IMR-90 (cell line): Measurements from ENCODE around the gene ELMO1. TPM values are rescaled to one million over a fixed set of nuclear protein-coding genes. Genes with fewer than 3 reads are reported as not detected.

Source experiments
- ATAC-seq: fragments of 200-7000 bp; cut with Tn5 transposase; 2 replicates; pipeline ENCODE4 v1.9.1; 2020; ENCODE audit warnings: low read depth, mild to moderate bottlenecking, moderate library complexity
- BruUV-seq: library from RNA; stranded (reverse); fragments of 400-500 nt; replicated peaks from 2 replicates; lab custom pipeline; 2021; lab: Mats Ljungman, UMichigan
- CTCF ChIA-PET: fragments of 300-600 bp; formaldehyde crosslinking; extraction: SDS; loops from one replicate; lab custom pipeline; 2021; ENCODE audit warnings: antibody characterized with exemption; lab: Yijun Ruan, JAX
- POLR2A ChIA-PET: fragments of 300-600 bp; sonication (Branson Sonifier 250); formaldehyde crosslinking; loops from one replicate; lab custom pipeline; 2022; ENCODE audit warnings: antibody characterized with exemption; ENCODE audit not compliant: unreplicated experiment; lab: Charles Lee
- DNase-seq: peaks from one replicate; pipeline ENCODE4 v3.0.0; 2013
- H2AFZ ChIP-seq: replicated peaks from 2 replicates; pipeline ENCODE3; 2013; ENCODE audit warnings: low read length, mild to moderate bottlenecking; ENCODE audit not compliant: poor library complexity
- H2AK5ac ChIP-seq: 2 replicates; pipeline ENCODE4 v1.6.1; 2013; ENCODE audit warnings: low read depth, low read length, inconsistent platforms
- H2AK9ac ChIP-seq: replicated peaks from 2 replicates; pipeline ENCODE3; 2013; ENCODE audit warnings: mild to moderate bottlenecking, low read depth, low read length, moderate library complexity; ENCODE audit not compliant: poor library complexity
- H2BK120ac ChIP-seq: 2 replicates; pipeline ENCODE4 v1.6.1; 2013; ENCODE audit warnings: low read depth, low read length, inconsistent platforms
- H2BK15ac ChIP-seq: 3 replicates; pipeline ENCODE4 v1.6.1; 2013; ENCODE audit warnings: low read depth, low read length, inconsistent platforms
- H2BK20ac ChIP-seq: 2 replicates; pipeline ENCODE4 v1.6.1; 2013; ENCODE audit warnings: low read depth, mild to moderate bottlenecking, inconsistent platforms, low read length, moderate library complexity
- H2BK5ac ChIP-seq: 2 replicates; pipeline ENCODE4 v1.6.1; 2013; ENCODE audit warnings: mild to moderate bottlenecking, low read depth, low read length, inconsistent platforms; ENCODE audit not compliant: poor library complexity, severe bottlenecking
- H3K14ac ChIP-seq: replicated peaks from 2 replicates; pipeline ENCODE4 v1.6.1; 2013; ENCODE audit warnings: low read depth, low read length, inconsistent platforms
- H3K18ac ChIP-seq: 2 replicates; pipeline ENCODE4 v1.6.1; 2013; ENCODE audit warnings: low read depth, low read length, control low read depth
- H3K23ac ChIP-seq: 2 replicates; pipeline ENCODE4 v1.6.1; 2013; ENCODE audit warnings: low read depth, low read length, inconsistent platforms
- H3K27ac ChIP-seq: 2 replicates; pipeline ENCODE4 v1.5.1; 2013; ENCODE audit warnings: mild to moderate bottlenecking, control low read depth, low read length; ENCODE audit not compliant: insufficient read depth
- H3K27me3 ChIP-seq: 2 replicates; pipeline ENCODE4 v1.6.1; 2013; ENCODE audit warnings: low read length; ENCODE audit not compliant: control insufficient read depth, insufficient read depth
- H3K36me3 ChIP-seq: 2 replicates; pipeline ENCODE4 v1.6.1; 2013; ENCODE audit warnings: low read length, mixed read lengths; ENCODE audit not compliant: control insufficient read depth, insufficient read depth
- H3K4ac ChIP-seq: 2 replicates; pipeline ENCODE4 v1.6.1; 2013; ENCODE audit warnings: low read depth, low read length, inconsistent platforms
- H3K4me1 ChIP-seq: 2 replicates; pipeline ENCODE4 v1.6.1; 2013; ENCODE audit warnings: low read length, mixed read lengths; ENCODE audit not compliant: control insufficient read depth, insufficient read depth
- H3K4me2 ChIP-seq: 2 replicates; pipeline ENCODE4 v1.6.1; 2013; ENCODE audit warnings: low read depth, mild to moderate bottlenecking, control low read depth, low read length, moderate library complexity
- H3K4me3 ChIP-seq: 2 replicates; pipeline ENCODE4 v1.5.1; 2013; ENCODE audit warnings: low read depth, mild to moderate bottlenecking, control low read depth, low read length, moderate library complexity; ENCODE audit not compliant: insufficient read depth
- H3K56ac ChIP-seq: 2 replicates; pipeline ENCODE4 v1.6.1; 2013; ENCODE audit warnings: low read length, inconsistent platforms; ENCODE audit not compliant: insufficient read depth; ENCODE audit errors: extremely low read depth
- H3K79me1 ChIP-seq, 2 experiments: 2 replicates each; pipeline ENCODE4 v1.6.1; 2013; ENCODE audit warnings: low read length in 2 of 2, inconsistent platforms in 1 of 2, low read depth in 1 of 2
- H3K9ac ChIP-seq: 2 replicates; pipeline ENCODE4 v1.6.1; 2013; ENCODE audit warnings: low read depth, low read length, control low read depth
- H3K9me1 ChIP-seq: 2 replicates; pipeline ENCODE4 v1.6.1; 2013; ENCODE audit warnings: low read length, inconsistent platforms; ENCODE audit not compliant: insufficient read depth
- H3K9me3 ChIP-seq: 2 replicates; pipeline ENCODE4 v1.6.1; 2013; ENCODE audit warnings: low read length; ENCODE audit not compliant: control insufficient read depth, insufficient read depth
- H4K20me1 ChIP-seq: 2 replicates; pipeline ENCODE4 v1.6.1; 2013; ENCODE audit warnings: low read length, inconsistent platforms; ENCODE audit not compliant: insufficient read depth
- H4K5ac ChIP-seq: 2 replicates; pipeline ENCODE4 v1.6.1; 2013; ENCODE audit warnings: mild to moderate bottlenecking, low read depth, low read length, control low read depth
- H4K8ac ChIP-seq, 2 experiments: 2 replicates each; pipeline ENCODE4 v1.6.1; 2013; ENCODE audit warnings: low read depth in 2 of 2, low read length in 2 of 2, control low read depth in 1 of 2, inconsistent platforms in 1 of 2
- H4K91ac ChIP-seq: 2 replicates; pipeline ENCODE4 v1.6.1; 2013; ENCODE audit warnings: low read depth, low read length, inconsistent platforms; ENCODE audit not compliant: insufficient read depth
- BHLHE40 ChIP-seq: fragments of 150-350 bp; IDR thresholded peaks from 2 replicates; pipeline ENCODE4 v1.6.1; 2016; ENCODE audit warnings: mild to moderate bottlenecking, low read depth, low read length
- CEBPB ChIP-seq: IDR thresholded peaks from 2 replicates; pipeline ENCODE4 v1.6.1; 2012; ENCODE audit warnings: low read depth, low read length, improper control_type of control experiment
- CHD1 ChIP-seq: IDR thresholded peaks from 2 replicates; pipeline ENCODE4 v1.6.1; 2012; ENCODE audit warnings: low read depth, low read length, improper control_type of control experiment
- FOS ChIP-seq: fragments of 150-350 bp; IDR thresholded peaks from 2 replicates; pipeline ENCODE4 v1.6.1; 2016; ENCODE audit warnings: low read depth, low read length
- MAFK ChIP-seq: IDR thresholded peaks from 2 replicates; pipeline ENCODE4 v1.6.1; 2012; ENCODE audit warnings: low read depth, low read length, improper control_type of control experiment
- MAZ ChIP-seq: IDR thresholded peaks from 2 replicates; pipeline ENCODE4 v1.6.1; 2012; ENCODE audit warnings: low read depth, mild to moderate bottlenecking, low read length, improper control_type of control experiment, moderate library complexity, borderline replicate concordance
- MXI1 ChIP-seq: IDR thresholded peaks from 2 replicates; pipeline ENCODE4 v1.6.1; 2012; ENCODE audit warnings: low read depth, mild to moderate bottlenecking, low read length, moderate library complexity, borderline replicate concordance
- NFE2L2 ChIP-seq: fragments of 150-350 bp; IDR thresholded peaks from 2 replicates; pipeline ENCODE4 v1.6.1; 2016; ENCODE audit warnings: low read depth, mild to moderate bottlenecking, low read length
- POLR2A ChIP-seq: IDR thresholded peaks from 2 replicates; pipeline ENCODE4 v1.6.1; 2012; ENCODE audit warnings: mild to moderate bottlenecking, low read depth, low read length
- RAD21 ChIP-seq: IDR thresholded peaks from 2 replicates; pipeline ENCODE4 v1.6.1; 2012; ENCODE audit warnings: low read length, improper control_type of control experiment
- RCOR1 ChIP-seq: IDR thresholded peaks from 2 replicates; pipeline ENCODE4 v1.6.1; 2012; ENCODE audit warnings: mild to moderate bottlenecking, low read length, improper control_type of control experiment; ENCODE audit not compliant: insufficient replicate concordance
- RFX5 ChIP-seq: IDR thresholded peaks from 2 replicates; pipeline ENCODE4 v1.8.0; 2012; ENCODE audit warnings: low read depth, mild to moderate bottlenecking, low read length, moderate library complexity
- SMC3 ChIP-seq: fragments of 150-350 bp; IDR thresholded peaks from 2 replicates; pipeline ENCODE4 v1.6.1; 2016; ENCODE audit warnings: low read depth, mild to moderate bottlenecking, antibody characterized with exemption, low read length, moderate library complexity
- WGBS, 2 experiments: methylation state at CpG; one replicate each; pipeline versions ENCODE4 v1.1.5 to v1.1.7; 2013; ENCODE audit warnings: missing lambda C conversion rate in 2 of 2; ENCODE audit not compliant: insufficient read length in 1 of 2; ENCODE audit errors: extremely low coverage in 2 of 2; 5-methylcytosine and 5-hydroxymethylcytosine counted together
- dilution Hi-C: fragments of 300-500 bp; cut with HindIII; formaldehyde crosslinking; loops from one replicate; pipeline ENCODE4 v1.14.3; 2018; ENCODE audit warnings: low sequenced_read_pairs; ENCODE audit not compliant: unreplicated experiment
- in situ Hi-C: fragments of 300-500 bp; cut with MboI; formaldehyde crosslinking; loops from 3 replicates; pipeline ENCODE4 v1.14.3; 2019; ENCODE audit warnings: low sequenced_read_pairs, inconsistent platforms, mixed read lengths
- intact Hi-C: fragments of 100-400 bp; cut with micrococcal nuclease; formaldehyde crosslinking; loops from 2 replicates; pipeline ENCODE4 v1.10.0; 2022
- polyA plus RNA-seq, 3 experiments: library from polyadenylated mRNA; depleted of rRNA; stranded (reverse); fragments of >200 nt; gene quantifications; 2 replicates each; pipeline ENCODE4 v1.2.3, GENCODE V29; 2012; ENCODE audit warnings: low replicate concordance in 1 of 3
- total RNA-seq: library from RNA; depleted of rRNA; stranded (reverse); fragments of >200 nt; gene quantifications from 2 replicates; pipeline ENCODE4 v1.2.3, GENCODE V29; 2012
- TF ChIP-seq, protein P1 (sequence below): fragments of 150-350 bp; IDR thresholded peaks from 2 replicates; pipeline ENCODE4 v1.6.1; 2017; ENCODE audit warnings: mild to moderate bottlenecking, antibody characterized with exemption, low read length, low read depth
- TF ChIP-seq, protein P2 (sequence below): conservative IDR thresholded peaks from 2 replicates; pipeline ENCODE4 v1.5.1; 2012; ENCODE audit warnings: mild to moderate bottlenecking, low read depth, low read length, improper control_type of control experiment
- TF ChIP-seq, protein P3 (sequence below): fragments of 150-350 bp; IDR thresholded peaks from 2 replicates; pipeline ENCODE4 v1.6.1; 2016; ENCODE audit warnings: low read depth, mild to moderate bottlenecking, low read length, moderate library complexity, borderline replicate concordance

The ELMO1 gene
- total and polyA plus RNA-seq, 2 of the 4 experiments (the other 2 are of a cell fraction): 0.03 TPM; not detected in 1

- in situ Hi-C loops: no loop called here
- no CpG with 5 or more reads among the region's 1 CpG for WGBS, 2 experiments
- Histone ChIP-seq H3K9ac (no peak overlapping the region), H3K4me1 (no peaks in the 10 kb centered on the region), H4K20me1 (no peaks in the 10 kb centered on the region), H3K79me1 (no peaks in the 10 kb centered on the region), H2AK9ac (no peak overlapping the region), H3K4me3 (no peak overlapping the region), H4K5ac (no peak overlapping the region), H3K23ac (no peak overlapping the region), H3K36me3 (no peaks in the 10 kb centered on the region), H4K91ac (no peak overlapping the region), H3K14ac (no peak overlapping the region), H3K27me3 (no peaks in the 10 kb centered on the region), H2AFZ (no peak overlapping the region), H3K18ac (no peak overlapping the region), H2AK5ac (no peak overlapping the region), H3K27ac (no peak overlapping the region), H3K56ac (no peak overlapping the region), H2BK5ac (no peak overlapping the region), H3K9me1 (no peaks in the 10 kb centered on the region), H2BK15ac (no peak overlapping the region), H3K4me2 (no peak overlapping the region), H2BK20ac (no peak overlapping the region), H3K9me3 (peaks cover 12% of the 10 kb centered on the region), H4K8ac (no peak overlapping the region), H2BK120ac (no peak overlapping the region), H3K4ac (no peak overlapping the region)
- TF ChIP-seq NFE2L2: no peak
- TF ChIP-seq MAFK: no peak
- no peak for TF ChIP-seq CHD1
- TF ChIP-seq, protein P1, sequence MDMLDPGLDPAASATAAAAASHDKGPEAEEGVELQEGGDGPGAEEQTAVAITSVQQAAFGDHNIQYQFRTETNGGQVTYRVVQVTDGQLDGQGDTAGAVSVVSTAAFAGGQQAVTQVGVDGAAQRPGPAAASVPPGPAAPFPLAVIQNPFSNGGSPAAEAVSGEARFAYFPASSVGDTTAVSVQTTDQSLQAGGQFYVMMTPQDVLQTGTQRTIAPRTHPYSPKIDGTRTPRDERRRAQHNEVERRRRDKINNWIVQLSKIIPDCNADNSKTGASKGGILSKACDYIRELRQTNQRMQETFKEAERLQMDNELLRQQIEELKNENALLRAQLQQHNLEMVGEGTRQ: no peak
- no peak for TF ChIP-seq FOS
- TF ChIP-seq MXI1: no peak
- no peak for TF ChIP-seq SMC3
- no peak for TF ChIP-seq RAD21
- TF ChIP-seq RFX5: no peak
- TF ChIP-seq, protein P2, sequence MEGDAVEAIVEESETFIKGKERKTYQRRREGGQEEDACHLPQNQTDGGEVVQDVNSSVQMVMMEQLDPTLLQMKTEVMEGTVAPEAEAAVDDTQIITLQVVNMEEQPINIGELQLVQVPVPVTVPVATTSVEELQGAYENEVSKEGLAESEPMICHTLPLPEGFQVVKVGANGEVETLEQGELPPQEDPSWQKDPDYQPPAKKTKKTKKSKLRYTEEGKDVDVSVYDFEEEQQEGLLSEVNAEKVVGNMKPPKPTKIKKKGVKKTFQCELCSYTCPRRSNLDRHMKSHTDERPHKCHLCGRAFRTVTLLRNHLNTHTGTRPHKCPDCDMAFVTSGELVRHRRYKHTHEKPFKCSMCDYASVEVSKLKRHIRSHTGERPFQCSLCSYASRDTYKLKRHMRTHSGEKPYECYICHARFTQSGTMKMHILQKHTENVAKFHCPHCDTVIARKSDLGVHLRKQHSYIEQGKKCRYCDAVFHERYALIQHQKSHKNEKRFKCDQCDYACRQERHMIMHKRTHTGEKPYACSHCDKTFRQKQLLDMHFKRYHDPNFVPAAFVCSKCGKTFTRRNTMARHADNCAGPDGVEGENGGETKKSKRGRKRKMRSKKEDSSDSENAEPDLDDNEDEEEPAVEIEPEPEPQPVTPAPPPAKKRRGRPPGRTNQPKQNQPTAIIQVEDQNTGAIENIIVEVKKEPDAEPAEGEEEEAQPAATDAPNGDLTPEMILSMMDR: no peak
- no peak for TF ChIP-seq MAZ
- TF ChIP-seq BHLHE40: no peak
- TF ChIP-seq RCOR1: no peak
- TF ChIP-seq, protein P3, sequence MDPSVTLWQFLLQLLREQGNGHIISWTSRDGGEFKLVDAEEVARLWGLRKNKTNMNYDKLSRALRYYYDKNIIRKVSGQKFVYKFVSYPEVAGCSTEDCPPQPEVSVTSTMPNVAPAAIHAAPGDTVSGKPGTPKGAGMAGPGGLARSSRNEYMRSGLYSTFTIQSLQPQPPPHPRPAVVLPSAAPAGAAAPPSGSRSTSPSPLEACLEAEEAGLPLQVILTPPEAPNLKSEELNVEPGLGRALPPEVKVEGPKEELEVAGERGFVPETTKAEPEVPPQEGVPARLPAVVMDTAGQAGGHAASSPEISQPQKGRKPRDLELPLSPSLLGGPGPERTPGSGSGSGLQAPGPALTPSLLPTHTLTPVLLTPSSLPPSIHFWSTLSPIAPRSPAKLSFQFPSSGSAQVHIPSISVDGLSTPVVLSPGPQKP: no peak
- no peak for TF ChIP-seq CEBPB
- no peak for TF ChIP-seq POLR2A
- no peak for DNase-seq
- dilution Hi-C loops: no loop called here
- CTCF ChIA-PET: no interaction called here
- intact Hi-C loops: no loop called here
- no peak for ATAC-seq
- no TSS peak for BruUV-seq
- POLR2A ChIA-PET: no interaction called here
Measured at GRCh38 chr7:37327288-37327687, 121.4 kb downstream of the ELMO1 start.
